CD4-positive, alpha-beta T cell treated with Interleukin-4 for 4 hours (primary cell): ENCODE results near the gene COPE.

Source experiments
- DNase-seq: peaks from one replicate; pipeline ENCODE4 v3.0.0-alpha.2; 2020

COPE gene

DNA sequence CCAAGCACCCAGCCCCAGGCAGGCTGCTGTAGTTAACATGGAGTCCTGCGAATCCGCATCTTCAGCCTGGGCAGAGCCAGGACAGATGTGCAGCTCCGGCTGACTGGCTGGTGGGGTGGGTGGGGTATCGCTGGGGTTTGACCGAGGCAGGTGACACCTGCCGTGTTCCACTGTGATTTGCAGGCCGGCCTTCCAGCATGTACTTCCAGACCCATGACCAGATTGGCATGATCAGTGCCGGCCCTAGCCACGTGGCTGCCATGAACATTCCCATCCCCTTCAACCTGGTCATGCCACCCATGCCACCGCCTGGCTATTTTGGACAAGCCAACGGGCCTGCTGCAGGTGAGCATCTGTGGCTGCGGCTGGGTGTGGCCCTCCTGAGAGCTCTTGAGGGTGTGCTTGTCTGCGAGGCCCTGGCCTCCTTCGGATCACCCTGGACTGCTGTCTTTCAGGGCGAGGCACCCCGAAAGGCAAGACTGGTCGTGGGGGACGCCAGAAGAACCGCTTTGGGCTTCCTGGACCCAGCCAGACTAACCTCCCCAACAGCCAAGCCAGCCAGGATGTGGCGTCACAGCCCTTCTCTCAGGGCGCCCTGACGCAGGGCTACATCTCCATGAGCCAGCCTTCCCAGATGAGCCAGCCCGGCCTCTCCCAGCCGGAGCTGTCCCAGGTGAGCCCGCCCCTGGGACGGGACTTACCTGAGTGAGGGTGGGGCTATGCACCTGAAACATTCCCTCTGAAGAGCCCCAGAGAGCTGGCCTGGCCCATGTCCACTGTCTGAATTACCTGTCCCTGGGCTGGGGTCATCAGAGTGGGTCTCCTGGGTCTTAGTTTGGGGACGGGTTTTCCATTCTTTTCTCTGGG lies 53.8 kb downstream of the COPE start:
- no peak for DNase-seq

DNA sequence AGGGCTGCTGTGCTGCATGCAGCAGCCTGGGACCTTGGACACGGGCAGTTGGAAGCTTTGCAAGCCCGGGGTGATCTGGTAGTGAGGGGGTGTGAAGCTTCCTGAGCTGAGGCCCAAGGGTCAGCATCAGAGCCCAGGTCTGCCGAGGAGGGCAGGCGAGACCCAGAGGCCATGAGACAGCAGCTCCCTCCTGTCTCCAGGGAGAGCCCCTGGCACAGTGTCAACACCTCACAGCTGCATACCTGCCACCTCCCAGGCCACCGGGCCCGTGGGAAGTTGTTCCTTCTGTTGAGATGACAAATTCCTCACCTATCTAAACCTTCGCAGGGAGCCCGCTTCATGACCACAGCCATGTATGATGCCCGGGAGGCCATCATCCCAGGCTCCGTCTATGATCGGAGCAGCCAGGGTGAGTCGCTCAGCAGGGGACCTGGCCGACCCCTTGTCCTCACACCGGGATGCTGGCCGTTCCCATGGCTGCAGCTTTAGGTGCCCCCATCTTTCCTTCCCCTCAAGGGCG lies 55.3 kb downstream of the COPE start:
- DNase-seq = no peak

DNA sequence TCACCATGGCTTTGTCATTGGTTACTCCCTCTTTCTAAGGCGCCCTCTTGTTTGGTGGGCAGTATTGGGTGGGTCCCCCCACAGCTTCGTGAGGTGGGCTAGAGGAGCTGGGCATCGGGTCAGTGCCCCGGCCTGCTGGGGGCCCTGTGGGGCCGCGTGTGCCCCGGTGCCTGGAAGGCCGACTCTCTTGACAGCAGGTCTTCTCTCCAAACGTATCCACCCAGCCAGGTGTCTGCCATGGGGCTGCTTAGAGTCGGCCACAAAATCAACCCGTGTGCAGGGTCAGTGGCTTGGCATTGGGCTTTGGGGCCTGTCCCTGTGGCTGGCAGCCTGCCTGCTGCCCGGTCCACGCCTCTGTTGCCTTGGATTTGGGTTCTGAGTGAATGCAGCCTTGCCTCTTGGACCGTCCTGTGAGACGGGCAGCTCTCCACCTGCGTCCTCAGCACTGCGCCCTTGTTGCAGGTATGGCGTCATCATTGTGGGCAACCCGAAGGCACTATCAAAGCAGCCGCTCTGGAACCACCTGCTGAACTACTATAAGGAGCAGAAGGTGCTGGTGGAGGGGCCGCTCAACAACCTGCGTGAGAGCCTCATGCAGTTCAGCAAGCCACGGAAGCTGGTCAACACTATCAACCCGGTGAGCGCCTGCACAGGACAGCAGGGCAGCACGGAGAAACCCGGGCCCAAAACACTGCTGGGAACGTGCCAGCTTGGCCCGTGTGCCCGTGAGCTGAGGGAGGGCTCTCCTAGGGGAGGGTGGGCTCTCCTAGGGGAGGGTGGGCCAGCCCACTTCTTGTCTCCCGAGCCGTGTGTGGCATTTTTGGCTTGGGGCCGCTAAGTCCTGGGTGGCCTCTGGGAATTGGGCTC lies 56.0 kb downstream of the COPE start:
- DNase-seq = no peak

DNA sequence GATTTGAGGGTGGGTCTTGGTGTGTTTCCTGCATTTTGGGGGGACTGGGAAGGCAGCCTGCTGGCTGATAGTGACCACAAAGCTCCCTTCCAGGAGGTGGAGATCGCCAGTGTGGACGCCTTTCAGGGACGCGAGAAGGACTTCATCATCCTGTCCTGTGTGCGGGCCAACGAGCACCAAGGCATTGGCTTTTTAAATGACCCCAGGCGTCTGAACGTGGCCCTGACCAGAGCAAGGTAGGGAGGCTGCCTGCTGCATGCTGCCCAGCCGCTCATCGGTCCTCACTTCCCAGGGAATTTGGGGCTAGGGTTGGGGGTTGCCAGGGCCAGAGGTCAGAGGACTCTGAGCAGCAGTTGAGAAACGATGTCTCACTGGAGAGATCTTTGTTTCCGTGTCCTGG lies 57.3 kb downstream of the COPE start:
- no peak for DNase-seq

DNA sequence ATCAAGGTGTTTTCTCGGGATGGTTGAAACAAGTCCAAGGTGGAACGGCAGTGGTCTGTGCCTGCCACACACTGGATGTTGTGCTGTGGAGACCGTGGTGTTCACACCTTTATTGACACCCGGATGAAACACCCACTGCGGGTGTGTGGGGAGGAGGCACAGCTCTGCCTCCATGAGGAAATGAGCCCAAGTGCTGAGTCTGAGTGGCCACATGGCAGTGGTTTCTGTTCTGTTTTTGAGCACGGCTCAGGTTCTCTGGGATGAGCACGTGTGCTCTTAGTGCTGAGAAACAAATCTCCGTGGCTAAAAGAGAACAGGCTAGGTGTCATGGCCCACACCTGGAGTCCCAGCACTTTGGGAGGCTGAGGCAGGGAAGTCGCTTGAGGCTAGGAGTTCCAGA lies 58.0 kb downstream of the COPE start:
- DNase-seq = no peak

DNA sequence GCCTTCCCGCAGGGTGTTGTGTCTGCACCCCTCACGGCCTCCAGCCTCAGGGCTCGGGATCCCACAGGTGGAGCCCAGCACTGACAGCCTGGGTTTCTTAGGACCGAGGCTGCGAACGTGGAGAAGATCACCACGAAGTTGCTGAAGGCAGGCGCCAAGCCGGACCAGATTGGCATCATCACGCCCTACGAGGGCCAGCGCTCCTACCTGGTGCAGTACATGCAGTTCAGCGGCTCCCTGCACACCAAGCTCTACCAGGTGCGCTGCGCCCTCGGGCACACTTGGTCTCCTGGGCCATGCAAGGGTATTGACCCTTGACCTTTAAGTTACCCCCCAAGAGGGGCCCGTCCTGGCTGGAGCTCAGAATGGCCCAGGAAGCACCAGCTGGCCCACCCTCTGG lies 58.5 kb downstream of the COPE start:
- DNase-seq = no peak

DNA sequence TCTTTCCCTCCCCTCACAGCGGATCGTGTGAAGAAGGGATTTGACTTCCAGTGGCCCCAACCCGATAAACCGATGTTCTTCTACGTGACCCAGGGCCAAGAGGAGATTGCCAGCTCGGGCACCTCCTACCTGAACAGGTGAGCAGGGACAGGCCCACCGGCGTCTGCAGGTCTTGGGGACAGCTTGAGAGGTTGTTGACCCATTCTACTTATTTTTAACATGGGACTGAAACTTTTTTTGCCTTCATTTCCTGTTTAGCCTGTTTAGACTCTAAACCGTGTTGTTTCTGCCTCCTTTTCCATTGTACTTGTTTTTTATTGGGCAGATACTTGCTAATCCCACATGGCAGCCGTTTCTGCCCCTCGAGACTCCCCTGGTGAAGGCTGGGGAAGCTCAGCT lies 58.9 kb downstream of the COPE start:
- DNase-seq = no peak

DNA sequence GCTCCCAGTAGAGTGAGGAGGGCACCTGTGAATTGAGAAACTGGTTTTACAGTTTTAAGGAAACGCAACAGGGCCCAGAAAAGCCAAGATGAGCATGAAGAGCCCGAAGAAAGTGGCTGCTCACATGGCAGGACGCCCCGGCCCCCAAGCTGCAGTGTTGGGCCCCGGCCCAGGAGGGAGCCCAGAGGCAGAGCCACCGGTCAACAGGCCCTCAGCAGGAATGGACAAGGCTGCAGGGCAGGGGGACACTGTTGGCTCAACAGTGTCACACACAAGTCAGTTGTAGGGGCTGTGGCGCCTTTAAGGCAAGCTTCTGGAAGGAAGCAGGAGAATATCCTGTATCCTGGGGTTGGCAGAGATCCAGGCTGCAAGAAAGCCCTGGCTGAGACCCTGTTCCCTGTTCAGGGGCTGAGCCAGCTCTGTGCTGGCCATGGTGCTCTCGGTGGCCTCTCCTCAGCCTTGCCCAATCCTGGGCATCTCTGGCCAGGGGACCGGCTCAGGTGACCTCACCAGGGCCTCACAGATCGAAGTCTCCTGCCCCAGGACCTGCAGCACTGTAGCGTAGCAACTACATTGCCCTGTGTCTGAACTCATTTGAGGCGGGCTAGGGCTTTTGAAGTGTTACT lies 59.4 kb downstream of the COPE start:
- no peak for DNase-seq

DNA sequence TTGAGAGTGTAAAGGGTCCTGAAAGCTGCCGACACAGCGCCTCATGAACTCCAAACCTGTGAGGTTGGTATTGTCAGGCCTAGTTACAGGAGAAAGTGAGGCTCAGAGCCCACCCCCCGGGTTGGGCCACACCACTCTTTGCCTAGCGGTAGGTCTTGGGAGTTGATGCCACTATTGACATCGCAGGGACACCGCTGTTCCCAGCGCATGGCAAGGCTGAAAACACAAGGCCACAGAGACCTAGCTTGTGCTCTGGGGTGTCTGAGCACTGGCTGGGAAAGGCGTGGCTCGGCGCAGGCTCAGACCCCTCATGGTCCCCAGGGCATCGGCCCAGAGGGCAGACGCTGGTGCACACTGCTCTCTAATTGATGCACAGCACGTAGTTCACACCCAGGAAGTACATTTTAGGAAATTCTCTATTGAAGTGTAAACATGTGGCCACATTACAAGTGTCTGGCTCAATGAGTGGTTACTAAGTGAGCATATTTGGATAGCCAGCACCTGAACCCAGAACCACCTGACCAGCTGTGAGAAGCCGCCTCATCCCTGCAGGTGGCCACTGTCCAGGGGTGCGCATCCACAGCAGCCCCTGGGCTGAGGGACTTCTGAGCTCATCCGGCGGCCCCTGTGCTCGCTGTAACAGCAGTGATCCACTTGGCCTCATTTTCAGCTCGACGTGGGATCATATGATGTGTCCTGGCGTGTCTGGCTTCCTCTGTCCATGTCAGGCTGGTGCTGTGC lies 60.1 kb downstream of the COPE start:
- no peak for DNase-seq

DNA sequence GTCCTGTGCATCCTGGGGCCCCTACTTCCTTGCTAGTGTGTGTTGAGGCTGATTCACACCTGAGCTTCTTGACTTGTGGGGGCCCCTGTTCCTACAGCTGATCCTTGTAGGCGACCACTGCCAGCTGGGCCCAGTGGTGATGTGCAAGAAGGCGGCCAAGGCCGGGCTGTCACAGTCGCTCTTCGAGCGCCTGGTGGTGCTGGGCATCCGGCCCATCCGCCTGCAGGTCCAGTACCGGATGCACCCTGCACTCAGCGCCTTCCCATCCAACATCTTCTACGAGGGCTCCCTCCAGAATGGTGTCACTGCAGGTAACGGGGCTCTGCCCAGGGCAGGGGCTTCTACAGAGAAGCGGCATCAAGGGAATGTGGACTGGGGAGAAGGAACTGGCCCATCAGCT lies 62.0 kb downstream of the COPE start:
- DNase-seq = no peak

DNA sequence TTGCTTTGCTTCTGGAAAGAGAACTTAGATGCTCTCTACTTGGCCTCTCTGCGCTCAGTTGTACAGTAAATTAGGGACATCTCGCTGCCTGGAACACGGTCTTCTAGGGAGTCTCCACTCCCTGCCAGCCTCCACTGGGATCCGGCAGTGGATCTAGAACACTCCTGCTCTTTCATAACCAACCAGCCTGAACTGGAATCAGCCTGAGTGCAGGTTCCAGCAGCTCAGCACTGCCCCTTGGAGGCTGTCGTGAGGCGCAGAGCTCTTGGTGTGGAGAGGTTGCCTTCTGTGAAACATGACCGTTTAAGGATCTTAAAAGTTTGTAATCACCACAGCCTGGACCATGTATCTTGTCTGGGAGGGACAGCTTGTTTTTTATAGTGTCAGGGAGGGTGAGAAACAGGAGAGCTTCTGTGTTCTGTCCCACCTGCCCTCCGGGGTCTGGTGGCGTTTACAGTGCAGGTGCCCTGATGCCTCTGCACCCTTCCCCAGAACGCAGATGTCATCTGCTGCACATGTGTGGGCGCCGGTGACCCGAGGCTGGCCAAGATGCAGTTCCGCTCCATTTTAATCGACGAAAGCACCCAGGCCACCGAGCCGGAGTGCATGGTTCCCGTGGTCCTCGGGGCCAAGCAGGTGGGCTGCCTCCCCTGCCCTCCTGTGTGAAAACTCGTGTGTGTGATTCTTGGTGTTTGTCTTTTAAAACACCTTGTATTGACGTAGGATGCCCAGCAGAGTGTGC lies 62.6 kb downstream of the COPE start:
- no peak for DNase-seq

DNA sequence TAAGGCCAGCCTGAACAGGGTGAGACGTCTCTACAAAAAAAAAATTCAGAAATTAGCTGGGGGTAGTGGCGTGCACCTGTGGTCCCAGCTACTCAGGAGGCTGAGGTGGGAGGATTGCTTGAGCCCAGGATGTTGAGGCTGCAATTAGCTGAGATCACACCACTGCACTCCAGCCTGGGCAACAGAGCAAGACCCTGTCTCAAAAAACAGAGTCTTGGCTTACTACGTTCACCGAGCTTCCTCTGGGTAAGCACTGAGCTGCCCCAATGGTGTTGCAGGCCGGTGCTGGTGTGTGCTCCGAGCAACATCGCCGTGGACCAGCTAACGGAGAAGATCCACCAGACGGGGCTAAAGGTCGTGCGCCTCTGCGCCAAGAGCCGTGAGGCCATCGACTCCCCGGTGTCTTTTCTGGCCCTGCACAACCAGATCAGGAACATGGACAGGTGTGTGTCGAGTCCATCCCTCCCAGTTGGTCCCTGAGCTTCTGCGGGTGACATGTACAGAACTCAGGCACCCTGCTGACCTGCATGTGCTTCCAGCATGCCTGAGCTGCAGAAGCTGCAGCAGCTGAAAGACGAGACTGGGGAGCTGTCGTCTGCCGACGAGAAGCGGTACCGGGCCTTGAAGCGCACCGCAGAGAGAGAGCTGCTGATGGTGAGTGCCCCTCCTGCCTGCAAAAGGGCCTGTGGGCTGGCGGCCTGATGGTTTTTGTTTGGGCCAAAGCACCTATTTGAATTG lies 63.4 kb downstream of the COPE start:
- no peak for DNase-seq

DNA sequence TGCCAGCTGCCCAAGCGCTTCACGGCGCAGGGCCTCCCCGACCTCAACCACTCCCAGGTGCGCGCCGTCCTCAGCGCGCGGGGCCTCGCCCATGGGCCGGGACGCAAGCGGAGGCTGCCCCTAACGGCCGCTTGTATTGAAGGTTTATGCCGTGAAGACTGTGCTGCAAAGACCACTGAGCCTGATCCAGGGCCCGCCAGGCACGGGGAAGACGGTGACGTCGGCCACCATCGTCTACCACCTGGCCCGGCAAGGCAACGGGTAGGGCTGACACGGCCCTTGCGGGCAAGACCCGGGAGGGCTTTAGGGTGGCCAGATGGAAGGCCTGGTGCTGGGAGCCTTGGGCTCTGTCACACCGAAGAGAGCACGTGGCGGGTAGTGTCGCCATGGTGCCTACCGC lies 64.2 kb downstream of the COPE start:
- no peak for DNase-seq

DNA sequence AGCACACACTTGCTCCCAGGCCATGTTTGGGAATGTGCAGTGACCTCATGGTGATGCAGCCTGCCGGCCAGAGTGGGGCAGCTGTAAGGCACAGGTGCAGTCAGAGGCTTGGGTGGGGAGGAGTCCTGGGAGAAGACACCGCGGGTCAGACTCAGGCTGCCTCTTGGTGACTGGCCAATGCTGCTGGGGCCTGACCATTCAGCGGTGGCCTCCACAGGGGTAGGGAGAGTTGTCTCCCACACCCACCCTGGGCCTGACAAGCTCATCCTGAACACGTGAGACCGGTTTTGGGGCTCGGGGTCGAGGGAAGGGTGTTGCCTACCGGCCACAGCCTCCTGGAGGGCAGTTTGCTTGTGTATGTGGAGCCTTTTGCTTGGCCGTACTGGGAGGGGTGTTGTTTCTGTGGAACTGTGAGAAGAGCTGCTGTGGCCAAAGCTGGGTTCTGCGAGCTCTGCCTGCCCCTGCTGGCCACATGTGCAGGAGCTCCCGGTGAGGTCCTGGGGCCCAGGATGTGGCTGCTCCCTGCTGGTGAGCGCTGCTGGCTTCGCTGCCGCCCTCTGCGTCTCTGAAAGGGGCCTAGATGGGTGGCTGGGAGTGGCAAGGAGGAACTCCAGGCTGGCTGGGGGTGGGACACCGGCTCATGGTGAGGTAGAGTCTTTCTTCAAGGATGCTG lies 65.3 kb downstream of the COPE start:
- no peak for DNase-seq

DNA sequence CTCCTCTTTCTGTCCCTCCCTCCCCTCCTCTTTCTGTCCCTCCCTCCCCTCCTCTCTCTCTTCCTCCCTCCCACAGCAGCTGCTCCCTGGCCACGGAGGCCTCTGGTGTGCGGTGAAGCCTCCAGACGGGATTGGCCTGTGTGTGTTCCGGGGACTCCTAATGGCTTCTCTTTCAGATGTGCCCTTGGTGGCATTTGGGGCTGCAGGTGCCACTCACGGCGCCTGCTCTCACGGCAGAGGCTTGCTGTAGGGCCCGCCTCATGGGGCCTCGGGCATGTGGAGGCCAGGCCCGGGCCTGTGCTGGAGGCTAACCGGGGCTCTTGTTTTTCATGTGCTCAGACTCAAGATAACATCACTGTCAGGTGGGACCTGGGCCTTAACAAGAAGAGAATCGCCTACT lies 66.5 kb downstream of the COPE start:
- DNase-seq = no peak

DNA sequence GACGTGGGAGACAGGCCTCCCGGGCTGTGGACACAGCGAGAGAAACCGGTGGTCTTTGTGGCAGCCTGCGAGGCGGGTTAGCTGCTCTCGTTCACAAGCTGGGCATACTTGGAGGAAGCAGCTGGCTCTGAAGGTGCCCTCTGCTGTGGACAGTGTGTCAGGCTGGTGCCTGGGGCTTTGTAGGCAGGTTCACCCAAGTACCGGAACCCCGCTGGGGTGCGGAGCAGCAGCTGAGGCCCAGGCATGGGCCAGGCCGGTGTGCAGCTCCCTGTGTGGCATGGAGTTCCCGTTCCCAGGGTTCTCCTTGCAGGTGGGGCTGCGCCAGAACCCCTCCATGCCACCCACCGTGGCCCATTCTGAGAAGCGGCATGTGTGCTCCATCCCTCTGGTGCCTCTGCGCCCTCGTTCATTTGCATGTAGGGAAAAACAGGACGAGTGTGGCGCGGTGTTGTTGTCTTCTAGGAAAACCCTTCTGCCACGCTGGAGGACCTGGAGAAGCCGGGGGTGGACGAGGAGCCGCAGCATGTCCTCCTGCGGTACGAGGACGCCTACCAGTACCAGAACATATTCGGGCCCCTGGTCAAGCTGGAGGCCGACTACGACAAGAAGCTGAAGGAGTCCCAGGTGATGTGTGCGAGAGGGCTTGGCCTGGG lies 67.4 kb downstream of the COPE start:
- no peak for DNase-seq

DNA sequence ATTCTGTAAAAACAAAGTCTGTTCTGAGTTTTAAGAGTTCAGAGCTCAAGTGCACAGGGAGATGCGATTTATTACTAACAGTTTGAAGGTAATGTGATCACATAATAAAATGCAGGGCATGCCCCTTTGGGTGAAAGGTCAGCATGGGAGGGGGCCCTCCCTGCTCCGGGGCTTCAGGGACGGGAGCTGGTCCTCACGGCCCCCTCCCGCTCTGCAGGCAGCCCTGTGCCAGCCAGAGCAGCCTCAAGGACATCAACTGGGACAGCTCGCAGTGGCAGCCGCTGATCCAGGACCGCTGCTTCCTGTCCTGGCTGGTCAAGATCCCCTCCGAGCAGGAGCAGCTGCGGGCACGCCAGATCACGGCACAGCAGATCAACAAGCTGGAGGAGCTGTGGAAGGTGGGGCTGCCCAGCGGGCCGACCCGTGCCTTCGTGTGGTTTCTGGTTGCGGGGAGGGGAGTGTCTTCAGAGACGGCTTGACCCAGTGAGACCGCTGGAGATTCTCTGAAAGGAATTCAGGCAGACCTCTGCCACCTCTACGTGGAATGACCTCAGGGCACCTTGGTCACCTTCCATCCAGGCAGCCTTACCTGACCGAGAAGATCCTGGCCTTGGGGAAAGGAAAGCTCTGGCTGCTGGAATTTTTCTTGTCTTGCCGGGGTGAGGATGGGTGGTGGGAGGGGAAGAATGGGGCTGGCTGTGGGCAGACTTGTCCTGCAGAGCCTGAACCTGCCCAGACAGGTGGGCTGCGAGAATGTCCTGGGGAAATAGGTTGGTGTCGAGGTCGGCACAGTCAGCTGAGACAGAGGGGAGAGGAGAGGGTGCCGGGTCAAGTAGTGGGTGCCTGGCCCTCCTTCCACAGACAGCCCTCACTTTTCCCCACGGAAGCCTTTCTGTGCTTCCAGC lies 68.5 kb downstream of the COPE start:
- no peak for DNase-seq

DNA sequence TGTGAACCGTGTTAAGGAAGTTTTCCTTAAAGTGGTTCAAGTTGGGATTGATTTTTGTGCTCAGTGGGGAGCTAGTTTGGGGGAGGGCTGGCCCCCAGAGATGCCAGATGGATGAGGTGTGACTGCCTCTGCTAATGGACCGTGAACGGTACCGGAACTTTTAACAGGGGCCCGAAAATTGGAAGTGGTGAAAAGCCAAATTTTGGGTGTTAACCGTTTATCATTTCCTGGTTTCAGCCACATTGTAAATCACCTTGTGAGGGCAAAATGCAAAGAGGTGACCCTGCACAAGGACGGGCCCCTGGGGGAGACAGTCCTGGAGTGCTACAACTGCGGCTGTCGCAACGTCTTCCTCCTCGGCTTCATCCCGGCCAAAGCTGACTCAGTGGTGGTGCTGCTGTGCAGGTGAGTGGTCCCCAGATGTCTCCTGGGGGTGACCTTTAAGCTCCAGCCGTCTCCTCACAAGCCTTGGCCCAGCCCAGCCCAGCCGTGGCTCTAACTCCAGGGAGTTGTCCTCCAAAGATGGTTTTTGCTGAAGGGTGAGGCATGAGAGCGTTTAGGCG lies 69.3 kb downstream of the COPE start:
- no peak for DNase-seq
